Hepatic stellate cell (primary cell): ENCODE results near the gene ADGRB3.

ENCODE experiments used
- DNase-seq: peaks from one replicate; pipeline ENCODE4 v3.0.0; 2011; ENCODE audit warnings: low spot score

ADGRB3 gene

GRCh38 chr6:68634726-68635411 is at the start of gene ADGRB3:
ADGRB3 (plus strand) TSS chr6:68635282; CDS start chr6:68638676, 3,394 bp downstream.
- DNase-seq = peak; percentile 54

DNA sequence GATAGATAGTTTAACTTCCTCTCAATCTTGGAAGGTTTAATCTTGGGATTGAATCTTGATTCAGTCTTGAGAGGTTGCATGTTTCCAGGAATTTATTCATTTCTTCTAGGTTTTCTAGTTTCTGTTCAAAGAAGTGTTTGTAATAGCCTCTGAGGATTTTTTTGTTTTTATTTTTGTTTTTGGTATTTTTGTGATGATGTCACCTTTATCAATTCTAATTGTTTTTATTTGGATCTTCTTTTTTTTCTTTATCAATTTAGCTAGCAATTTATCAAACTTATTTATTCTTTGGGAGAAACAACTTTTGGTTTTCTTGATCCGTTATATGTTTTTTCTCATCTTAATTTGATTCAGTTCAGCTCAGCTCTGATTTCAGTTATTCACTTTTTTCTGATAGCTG is 41.5 kb upstream of the ADGRB3 start:
- no peak for DNase-seq

- DNase-seq = no peak
Observed at GRCh38 chr6:68597642-68598041, 37.4 kb upstream of the ADGRB3 start.

DNA sequence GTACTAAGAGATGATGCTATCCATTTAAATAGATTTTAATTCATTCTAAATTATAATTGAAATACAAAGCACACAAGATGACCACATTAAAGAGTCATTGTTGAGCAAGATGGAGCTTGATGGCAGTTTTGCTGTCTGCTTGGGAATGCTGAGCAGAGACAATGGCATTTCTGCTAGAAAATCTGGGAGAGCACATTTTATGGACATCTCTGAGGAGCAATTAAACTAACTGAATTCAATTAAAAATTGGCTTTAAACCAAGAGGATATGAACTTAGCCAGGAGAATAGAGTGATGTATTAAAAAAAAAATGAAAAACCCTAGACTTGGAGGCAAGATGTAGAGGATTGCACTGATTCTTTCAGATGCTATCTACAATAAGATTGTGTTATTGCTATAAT is 19.1 kb upstream of the ADGRB3 start:
- DNase-seq = no peak

GRCh38 chr6:68625998-68626397 is 9.1 kb upstream of the ADGRB3 start:
- DNase-seq = no peak

DNA sequence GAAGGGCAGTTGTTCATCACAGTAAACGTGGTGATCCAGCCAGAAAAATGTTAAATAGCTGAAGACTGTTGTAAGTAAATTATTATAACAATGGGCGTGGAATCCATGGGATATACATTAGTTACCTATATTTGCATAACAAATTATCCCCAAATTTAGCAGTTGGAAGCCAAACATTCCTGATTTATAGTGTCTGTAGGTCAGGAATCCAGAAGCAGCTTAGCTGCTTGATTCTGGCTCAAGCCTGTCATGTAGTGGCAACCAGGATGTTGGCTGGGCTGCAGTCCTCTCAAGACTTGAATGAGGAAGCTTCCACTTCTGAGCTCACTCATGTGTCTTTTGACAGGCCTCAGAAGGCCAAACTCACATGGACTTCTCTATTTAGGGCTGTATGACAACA is 6.9 kb upstream of the ADGRB3 start:
- no peak for DNase-seq

DNA sequence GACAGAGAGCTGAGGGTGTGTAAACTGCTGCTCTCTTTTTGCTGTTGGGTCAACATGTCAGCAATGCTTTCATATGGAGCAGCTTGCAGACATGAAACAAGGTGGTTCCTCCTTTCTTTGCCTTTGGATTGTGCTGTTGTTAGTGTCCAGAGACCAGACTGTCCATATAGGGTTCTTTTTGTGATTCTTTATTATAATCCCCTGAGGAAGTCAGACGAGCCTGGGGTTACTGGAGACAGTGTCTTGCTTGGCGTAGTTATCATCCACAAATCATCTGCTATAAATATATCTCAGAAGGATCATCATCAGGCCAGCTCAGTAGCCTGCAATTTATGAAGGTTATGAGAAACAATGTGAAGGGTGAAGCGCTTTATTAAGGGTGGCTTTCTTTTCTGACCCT is 2.3 kb upstream of the ADGRB3 start:
- DNase-seq = no peak

GRCh38 chr6:68633281-68633971 is 1.7 kb upstream of the ADGRB3 start:
- DNase-seq = no peak

GRCh38 chr6:68633972-68634725 is 933 bp upstream of the ADGRB3 start:
- DNase-seq = no peak

DNA sequence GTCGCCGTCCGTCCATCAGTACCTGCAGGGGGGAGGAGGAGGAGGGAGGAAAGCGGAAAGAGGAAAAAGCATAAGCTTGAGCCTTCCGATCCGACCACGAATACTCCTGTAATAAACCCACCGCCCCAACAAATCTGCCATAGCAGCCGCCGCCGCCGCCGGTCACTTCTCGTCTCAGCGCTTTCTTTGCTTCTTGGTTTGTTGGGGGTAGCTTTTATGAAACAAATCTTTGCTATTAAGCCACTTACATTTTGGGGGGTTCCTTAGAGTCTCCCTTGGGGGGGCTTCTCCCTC is 277 bp downstream of the ADGRB3 start:
- no peak for DNase-seq

- DNase-seq = peak; percentile 19
Observed at GRCh38 chr6:68635706-68636513, 828 bp downstream of the ADGRB3 start.

DNA sequence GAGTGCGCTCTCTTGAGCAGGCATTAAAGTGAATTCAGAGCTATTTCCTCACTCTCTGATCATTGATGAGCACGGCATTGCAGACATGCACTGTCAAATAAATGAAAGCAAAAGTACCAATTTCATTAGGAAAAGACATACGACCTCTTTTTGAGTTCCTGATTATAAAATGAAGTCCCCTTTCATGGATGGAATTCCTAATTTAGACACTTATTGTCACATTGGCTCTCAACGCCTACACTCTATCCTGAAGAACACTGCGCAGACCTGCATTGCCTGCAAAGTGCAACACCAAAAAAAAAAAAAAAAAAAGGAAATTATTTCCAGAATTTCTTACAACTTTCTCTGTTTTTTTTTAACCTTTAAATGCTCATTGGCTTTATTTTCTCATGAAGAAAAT is 1.6 kb downstream of the ADGRB3 start:
- no peak for DNase-seq

GRCh38 chr6:68637071-68637470 is 2.0 kb downstream of the ADGRB3 start:
- DNase-seq = no peak

- DNase-seq = no peak
Observed at GRCh38 chr6:68637782-68638181, 2.7 kb downstream of the ADGRB3 start.

DNA sequence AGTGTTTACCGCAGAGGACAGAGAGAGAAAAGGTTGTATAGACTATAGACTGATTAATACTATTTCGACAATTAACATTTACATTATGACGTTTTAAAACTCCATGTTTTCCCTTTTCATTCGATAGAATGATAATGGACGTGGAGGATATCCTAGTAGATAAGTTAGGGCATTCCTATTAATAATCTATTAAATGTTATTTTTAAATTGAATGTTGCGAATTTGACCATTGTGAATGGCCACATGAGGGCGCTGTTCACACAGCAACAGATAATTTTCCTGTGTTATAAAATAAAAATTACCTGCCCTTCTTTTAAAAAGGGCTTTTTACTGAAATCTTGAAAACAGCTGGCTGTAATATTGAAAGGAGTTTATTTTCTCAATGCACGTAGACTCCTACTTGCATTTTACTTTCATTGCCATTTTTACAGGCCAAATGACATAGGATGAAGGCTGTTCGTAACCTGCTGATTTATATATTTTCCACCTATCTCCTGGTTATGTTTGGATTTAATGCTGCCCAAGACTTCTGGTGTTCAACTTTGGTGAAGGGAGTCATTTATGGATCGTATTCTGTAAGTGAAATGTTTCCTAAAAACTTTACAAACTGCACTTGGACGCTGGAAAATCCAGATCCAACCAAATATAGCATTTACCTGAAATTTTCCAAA is 3.3 kb downstream of the ADGRB3 start:
- DNase-seq = no peak

- no peak for DNase-seq
Observed at GRCh38 chr6:68639211-68639610, 4.1 kb downstream of the ADGRB3 start.

- no peak for DNase-seq
Observed at GRCh38 chr6:68639826-68640490, 4.9 kb downstream of the ADGRB3 start.

DNA sequence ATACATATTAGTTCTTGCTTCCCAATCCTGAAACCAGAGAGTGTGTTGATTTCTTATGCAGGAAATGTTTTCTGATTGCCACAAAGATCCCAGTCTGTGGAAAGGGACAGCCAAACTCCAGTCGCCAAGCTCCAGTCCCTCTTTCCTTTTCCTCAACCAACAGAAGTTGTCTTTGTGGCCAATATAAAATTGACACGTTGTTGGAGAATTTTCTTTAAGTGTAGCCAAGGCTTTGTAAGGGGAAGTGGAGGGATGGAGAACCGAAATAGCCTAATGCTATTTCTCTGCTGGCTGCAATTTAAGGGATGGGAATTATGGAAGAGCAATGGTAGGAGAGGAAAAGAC is 5.4 kb downstream of the ADGRB3 start:
- DNase-seq = no peak

DNA sequence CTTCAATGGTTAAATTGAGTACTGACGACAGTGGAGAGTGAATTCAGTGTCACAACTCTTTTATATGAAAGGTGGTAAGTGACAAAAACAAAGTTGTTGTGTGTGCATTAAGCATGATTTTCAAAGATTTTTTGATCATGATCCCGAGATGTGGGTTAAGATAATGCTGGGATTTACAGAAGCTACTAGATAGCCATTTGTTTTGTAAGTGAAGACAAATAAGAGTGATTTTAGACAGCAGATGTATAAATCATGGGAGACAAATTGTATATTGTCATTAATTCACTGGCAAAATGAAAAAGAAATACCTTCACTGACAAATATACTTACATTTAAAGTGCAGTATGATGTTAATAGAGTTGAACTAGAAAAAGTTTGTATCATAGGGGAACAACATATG is 6.1 kb downstream of the ADGRB3 start:
- no peak for DNase-seq

- DNase-seq = no peak
Observed at GRCh38 chr6:68642081-68642480, 7.0 kb downstream of the ADGRB3 start.

- DNase-seq = no peak
Observed at GRCh38 chr6:68642977-68643376, 7.9 kb downstream of the ADGRB3 start.

DNA sequence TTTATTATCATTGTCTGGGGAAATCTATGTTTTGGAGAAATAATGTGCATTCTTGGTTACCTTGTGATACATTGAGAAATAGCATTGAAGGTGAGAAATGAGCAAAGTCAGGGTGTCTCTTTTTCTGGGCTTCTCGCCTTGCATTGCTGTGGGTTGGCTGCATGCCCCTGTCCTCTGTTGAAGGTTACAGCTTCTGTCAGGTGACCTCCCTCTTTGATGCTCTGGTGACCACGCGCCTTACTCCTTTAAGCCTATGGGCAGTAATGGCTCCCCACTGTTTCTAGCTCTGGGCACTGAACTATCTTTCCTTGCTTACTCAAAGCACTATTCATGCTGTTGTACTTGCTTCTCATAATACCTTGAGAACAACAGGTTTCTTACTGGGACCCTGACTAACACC is 14.6 kb downstream of the ADGRB3 start:
- no peak for DNase-seq
